ENCODE data around the gene CD300LD. TPM values are rescaled to one million over a fixed set of nuclear protein-coding genes. Genes with fewer than 3 reads are reported as not detected.

The CD300LD gene
- total RNA-seq, 8 experiments from 2014 or later, result 0.25 to 0.33 TPM; not detected in 6

DNA sequence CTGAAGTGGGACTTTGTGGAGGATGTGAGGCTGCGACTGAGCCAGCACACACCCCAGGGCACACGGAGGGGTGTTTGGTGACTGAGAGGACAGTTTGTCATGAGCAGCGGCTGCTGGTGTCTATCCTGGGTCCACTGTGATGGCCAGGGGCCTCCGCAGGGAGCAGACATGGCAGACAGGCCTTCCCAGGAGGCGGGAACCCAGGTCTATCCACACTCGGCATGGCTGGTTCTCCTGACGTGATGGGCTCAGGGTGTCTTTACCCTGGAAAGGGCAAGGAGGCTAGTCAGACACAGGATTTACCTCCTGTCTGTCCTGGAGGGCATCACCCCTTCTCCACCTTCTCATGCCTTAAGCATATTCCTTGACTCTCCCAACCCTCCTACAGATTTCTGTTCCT is 45.5 kb downstream of the CD300LD start:
- 70 to 85% methylated on average over 2 to 4 of the region's 7 CpGs; no CpG with 5 or more reads in 8 of the 10 experiments for WGBS, 10 experiments
- H3K4me1 ChIP-seq (replicated peaks in 1 of 2), result peaks cover 10 to 28% of the 10 kb centered on the region in 2 donors
- no peak overlapping the region for H3K4me3 ChIP-seq
- no peak for ATAC-seq (replicated peaks in 6 of 8)
- in situ Hi-C loops (cut with MboI; ENCODE audit: low pct_unique_long_range_greater_than_20kb in 2 of 9, low sequenced_read_pairs in 9 of 9, unreplicated experiment in 9 of 9), result no loop called here
- no peak overlapping the region for H3K27ac ChIP-seq

DNA sequence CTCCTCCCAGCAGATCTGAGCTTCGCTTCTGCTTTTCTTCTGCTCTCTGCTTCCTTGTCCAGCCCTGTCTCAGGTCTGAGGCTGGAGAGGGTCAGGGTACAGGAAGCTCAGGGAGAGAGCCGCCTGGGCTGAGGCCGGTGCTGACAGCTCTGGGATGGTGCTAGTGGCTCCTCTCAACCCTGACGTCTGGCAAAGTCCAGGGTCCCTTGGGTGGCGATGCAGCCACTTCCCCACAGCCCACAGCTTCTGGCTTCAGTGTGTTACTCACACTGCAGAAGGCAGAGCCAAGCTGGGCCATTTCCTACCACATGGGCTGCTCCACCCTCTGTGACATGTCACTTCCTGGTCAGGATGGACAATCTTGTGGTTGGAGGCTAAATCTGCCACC is 46.2 kb downstream of the CD300LD start, which contains the start of gene CD300C:
CD300C (minus strand) TSS at position 273 of the 388 bp plus-strand sequence. CDS start 333 bp downstream, outside the sequence.
- WGBS, 10 experiments, result 24 to 93% (median 71%) methylated on average over 2 to 5 of the region's 5 CpGs; no CpG with 5 or more reads in 5 of the 10 experiments
- in situ Hi-C loops (cut with MboI; ENCODE audit: low pct_unique_long_range_greater_than_20kb in 2 of 9, low sequenced_read_pairs in 9 of 9, unreplicated experiment in 9 of 9), result no loop called here
- Histone ChIP-seq H3K27ac (peak within 1 kb of the TSS in 1 of 2 donors; percentile 47), H3K4me1 (replicated peaks in 1 of 2) (peaks cover 8 to 21% of the 10 kb centered on the region in 2 donors), H3K4me3 (no peak within 1 kb of the TSS)
- ATAC-seq (replicated peaks in 6 of 8), result peak in 2 of 8 experiments; percentile 47 to 72

DNA sequence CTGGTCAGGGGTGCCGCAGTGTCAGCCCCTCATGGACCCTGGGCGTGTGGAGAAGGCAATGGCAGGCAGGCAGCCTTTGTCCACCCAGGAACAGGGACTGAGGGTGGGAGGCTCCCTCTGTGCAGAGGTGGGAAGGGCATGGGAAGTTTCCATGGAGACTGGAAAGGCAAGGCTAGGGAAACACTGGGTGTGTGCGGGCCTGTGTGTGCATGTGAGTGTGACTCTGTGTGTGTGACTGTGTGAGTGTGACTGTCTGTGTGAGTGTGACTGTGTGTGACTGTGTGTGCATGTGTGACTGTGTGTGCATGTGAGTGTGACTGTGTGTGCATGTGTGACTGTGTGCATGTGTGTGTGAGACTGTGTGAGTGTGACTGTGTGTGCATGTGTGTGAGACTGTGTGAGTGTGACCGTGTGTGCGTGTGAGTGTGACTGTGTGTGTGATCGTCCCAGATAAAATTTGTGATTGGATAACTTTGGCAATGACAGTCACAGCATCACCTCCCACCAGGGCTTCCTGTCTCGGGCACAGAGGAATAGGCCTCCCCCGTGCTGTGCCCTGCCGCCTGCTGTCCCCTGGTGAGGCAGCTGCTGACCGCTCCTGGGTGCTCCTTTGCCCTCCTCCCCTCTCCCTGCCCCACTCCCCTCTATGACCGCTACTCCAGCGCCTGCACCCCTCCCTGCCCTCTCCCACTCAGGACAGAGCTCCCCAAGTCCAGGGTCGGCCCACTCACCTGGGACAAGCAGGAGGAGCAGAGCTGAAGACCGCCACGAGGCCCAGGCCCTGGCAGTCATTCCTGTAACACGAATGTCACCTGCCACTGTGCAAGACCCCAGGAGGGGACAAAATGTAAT is 46.9 kb downstream of the CD300LD start:
- Histone ChIP-seq H3K4me3 (no peak overlapping the region), H3K4me1 (replicated peaks in 1 of 2) (peaks cover 8 to 20% of the 10 kb centered on the region in 2 donors), H3K27ac (peak overlapping the region in 1 of 2 donors; percentile 47)
- peak in 7 of 8 experiments; percentile 62 to 88 (median 85) for ATAC-seq (replicated peaks in 6 of 8)
- WGBS, 10 experiments, result 48 to 100% (median 69%) methylated on average over 1 to 11 of the region's 16 CpGs; no CpG with 5 or more reads in 4 of the 10 experiments
- in situ Hi-C loops (cut with MboI; ENCODE audit: low pct_unique_long_range_greater_than_20kb in 2 of 9, low sequenced_read_pairs in 9 of 9, unreplicated experiment in 9 of 9), result no loop called here

DNA sequence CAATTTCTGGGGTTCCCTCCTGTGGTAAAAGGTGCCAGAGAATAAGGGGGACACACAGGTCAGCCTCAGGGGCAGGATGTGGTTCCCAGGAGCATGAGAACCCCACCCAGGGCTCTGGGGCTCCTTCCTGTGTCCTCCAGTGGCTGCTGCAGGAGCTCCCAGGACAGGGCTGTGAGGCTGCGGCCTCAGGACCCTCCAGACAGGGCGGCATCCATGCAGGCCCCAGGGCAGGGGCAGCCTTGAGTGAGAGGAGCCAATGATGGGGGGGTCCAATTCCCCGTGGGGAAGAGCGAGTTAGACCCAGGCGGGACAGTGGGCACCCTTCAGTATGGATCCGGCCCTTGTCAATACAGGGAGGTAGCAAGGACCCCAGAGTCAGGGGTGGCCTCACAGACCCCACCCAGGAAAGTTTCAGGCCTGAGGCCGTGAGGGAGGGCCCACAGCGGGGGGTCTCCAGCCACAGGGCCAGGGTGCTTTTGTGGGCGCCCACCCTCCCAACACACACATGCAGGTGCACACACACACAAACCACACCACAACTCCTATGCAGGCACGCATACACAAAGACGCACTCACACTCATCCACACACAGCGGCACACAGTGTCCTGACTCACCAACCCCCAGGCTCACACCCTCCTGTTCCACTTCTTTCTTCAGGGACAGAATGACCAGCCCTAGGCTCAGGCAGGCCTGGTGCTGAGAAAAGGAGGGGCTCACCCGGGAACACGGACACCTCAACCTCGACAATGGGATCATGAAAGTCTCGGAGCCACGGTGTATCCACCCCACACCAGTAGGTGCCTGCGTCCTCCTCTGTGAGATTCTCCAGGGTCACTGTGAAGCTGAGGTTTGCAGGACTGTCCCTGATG is 48.0 kb downstream of the CD300LD start:
- no peak overlapping the region for H3K4me3 ChIP-seq
- ATAC-seq (replicated peaks in 6 of 8), result peak in 6 of 8 experiments; percentile 9 to 36 (median 29)
- peak overlapping the region in 1 of 2 donors; percentile 47 for H3K27ac ChIP-seq
- 9 to 94% (median 78%) methylated on average over 1 to 6 of the region's 18 CpGs; no CpG with 5 or more reads in 4 of the 10 experiments for WGBS, 10 experiments
- H3K4me1 ChIP-seq (replicated peaks in 1 of 2), result peaks cover 8 to 20% of the 10 kb centered on the region in 2 donors
- in situ Hi-C loops (cut with MboI; ENCODE audit: low pct_unique_long_range_greater_than_20kb in 2 of 9, low sequenced_read_pairs in 9 of 9, unreplicated experiment in 9 of 9), result no loop called here

DNA sequence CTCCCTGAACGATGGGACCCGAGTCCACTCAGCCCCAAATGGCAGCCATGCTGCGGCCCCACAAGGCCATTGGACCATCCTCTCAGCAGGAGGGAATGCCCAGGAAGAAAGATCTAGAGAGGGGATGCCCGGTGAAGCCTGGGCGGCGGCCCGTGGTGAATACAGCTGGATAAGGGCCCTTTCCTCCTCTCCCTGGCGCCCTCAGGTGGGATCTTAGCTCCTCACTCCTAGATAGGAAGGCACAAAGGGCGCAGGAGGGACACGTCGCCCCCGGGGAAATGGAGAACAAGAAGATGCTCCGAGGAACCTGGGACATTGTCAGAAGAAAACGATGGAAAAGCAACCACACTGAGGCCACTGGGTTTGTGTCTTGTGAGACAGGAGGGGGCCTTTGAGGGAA is 48.7 kb downstream of the CD300LD start:
- Histone ChIP-seq H3K27ac (no peak overlapping the region), H3K4me3 (no peak overlapping the region), H3K4me1 (replicated peaks in 1 of 2) (peaks cover 8 to 20% of the 10 kb centered on the region in 2 donors)
- in situ Hi-C loops (cut with MboI; ENCODE audit: low pct_unique_long_range_greater_than_20kb in 2 of 9, low sequenced_read_pairs in 9 of 9, unreplicated experiment in 9 of 9), result no loop called here
- WGBS, 10 experiments, result 0 to 79% (median 56%) methylated on average over 2 to 7 of the region's 14 CpGs; no CpG with 5 or more reads in 6 of the 10 experiments
- ATAC-seq (replicated peaks in 6 of 8), result no peak

DNA sequence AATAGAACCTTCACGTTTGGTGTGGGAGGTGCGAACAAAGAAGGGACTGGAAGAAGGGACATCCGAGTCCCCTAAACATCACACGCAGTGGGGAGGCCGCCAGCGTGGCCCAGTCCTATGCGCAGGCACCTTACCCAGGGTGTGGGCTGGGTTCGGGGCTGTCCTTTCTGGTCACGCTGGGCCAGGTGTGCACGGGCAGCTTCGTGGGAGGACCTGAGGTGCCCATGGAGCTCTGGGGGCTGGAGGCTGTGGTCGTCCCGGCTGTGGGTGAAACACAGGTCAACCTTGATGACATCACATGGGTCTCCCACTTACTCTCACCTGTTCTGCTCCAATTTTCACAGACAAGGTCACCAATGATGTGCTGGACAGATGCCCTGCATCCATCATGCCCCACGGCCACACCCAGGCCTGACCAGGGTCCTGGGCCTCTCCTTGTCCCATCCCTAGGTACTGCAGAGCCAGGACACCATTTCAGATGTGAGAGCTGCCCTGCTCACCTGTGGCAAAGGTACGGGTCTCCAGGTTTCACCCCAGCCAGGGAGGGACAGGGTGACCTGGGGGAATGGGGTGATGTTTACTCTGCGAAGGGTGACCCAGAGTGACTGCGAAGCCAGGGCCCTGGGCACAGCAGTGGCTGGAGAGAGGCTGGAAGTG is 49.2 kb downstream of the CD300LD start:
- ATAC-seq (replicated peaks in 6 of 8), result no peak
- H3K27ac ChIP-seq, result no peak overlapping the region
- peaks cover 8 to 20% of the 10 kb centered on the region in 2 donors for H3K4me1 ChIP-seq (replicated peaks in 1 of 2)
- H3K4me3 ChIP-seq, result no peak overlapping the region
- in situ Hi-C loops (cut with MboI; ENCODE audit: low pct_unique_long_range_greater_than_20kb in 2 of 9, low sequenced_read_pairs in 9 of 9, unreplicated experiment in 9 of 9), result no loop called here
- WGBS, 10 experiments, result 42 to 88% (median 65%) methylated on average over 4 to 8 of the region's 17 CpGs; no CpG with 5 or more reads in 5 of the 10 experiments

DNA sequence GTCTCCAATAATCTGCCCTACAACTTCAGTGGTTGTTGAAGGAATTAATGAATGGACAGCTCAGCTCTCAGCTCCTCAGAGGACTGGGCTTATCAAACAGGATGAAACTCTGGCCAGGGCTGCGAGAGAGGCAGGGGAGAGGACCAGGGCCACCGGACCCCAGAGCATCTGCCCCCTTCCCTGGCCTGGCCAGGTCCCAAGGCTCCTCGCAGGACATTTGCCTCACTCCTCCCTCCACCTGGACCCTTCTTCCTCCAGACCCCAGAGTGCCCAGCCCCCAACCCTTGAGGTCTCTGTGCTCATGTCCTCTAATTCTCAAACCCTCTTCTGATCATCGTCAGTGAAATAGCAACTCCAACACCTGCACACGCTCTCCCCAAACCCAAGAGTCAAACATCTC is 49.9 kb downstream of the CD300LD start:
- Histone ChIP-seq H3K4me3 (no peak overlapping the region), H3K27ac (no peak overlapping the region), H3K4me1 (replicated peaks in 1 of 2) (peaks cover 8 to 20% of the 10 kb centered on the region in 2 donors)
- ATAC-seq (replicated peaks in 6 of 8), result no peak
- in situ Hi-C loops (cut with MboI; ENCODE audit: low pct_unique_long_range_greater_than_20kb in 2 of 9, low sequenced_read_pairs in 9 of 9, unreplicated experiment in 9 of 9), result no loop called here
- WGBS, 10 experiments, result 60 to 93% (median 80%) methylated on average over 1 to 4 of the region's 5 CpGs; no CpG with 5 or more reads in 6 of the 10 experiments

DNA sequence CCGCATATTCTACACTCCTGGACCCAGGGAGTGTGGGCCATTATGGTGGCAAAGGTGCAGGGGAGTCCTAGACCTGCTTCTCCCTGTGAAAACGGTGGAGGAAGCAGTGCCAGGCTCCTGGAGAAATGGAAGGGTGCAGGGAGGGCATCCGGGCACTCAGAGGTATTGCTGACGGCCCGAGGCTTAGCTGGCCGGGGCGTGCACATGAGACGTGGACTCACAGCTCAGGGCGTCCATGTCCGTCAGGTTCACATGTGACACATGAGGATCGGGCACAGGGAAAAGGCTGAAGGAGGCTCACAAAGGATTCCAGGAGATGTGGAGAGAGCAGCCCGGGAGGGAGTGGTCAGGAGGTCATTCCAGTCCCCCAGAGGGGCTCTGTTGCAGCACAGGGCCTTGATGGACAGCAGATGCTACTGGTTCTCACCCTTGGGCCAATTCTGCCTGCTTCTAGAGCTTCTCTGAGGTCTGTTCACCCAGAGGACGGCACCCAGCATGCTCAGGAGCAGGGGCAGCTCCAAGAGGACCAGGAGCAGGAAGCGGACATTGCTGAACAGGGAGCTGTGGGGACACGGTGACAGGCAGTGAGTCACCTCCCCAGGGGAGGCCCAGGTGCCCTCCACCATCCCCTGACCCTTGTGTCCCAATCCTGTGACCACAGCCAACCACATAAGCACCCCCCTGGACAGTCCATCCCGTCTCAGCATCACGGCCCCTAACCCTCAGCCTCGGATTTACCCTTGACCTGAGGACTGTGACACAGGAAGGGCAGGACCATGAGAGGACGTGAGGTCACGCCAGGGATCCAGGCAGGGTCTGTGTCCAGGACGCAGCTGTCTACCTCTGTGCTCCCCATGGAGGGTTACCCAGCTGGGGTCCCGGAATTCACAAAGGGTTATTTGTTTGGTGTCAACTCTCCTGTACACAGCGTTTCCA is 50.6 kb downstream of the CD300LD start:
- no peak overlapping the region for H3K4me3 ChIP-seq
- in situ Hi-C loops (cut with MboI; ENCODE audit: low pct_unique_long_range_greater_than_20kb in 2 of 9, low sequenced_read_pairs in 9 of 9, unreplicated experiment in 9 of 9), result no loop called here
- 0 to 76% (median 43%) methylated on average over 1 to 9 of the region's 23 CpGs; no CpG with 5 or more reads in 3 of the 10 experiments for WGBS, 10 experiments
- no peak for ATAC-seq (replicated peaks in 6 of 8)
- H3K4me1 ChIP-seq (replicated peaks in 1 of 2), result peaks cover 8 to 20% of the 10 kb centered on the region in 2 donors
- no peak overlapping the region for H3K27ac ChIP-seq

DNA sequence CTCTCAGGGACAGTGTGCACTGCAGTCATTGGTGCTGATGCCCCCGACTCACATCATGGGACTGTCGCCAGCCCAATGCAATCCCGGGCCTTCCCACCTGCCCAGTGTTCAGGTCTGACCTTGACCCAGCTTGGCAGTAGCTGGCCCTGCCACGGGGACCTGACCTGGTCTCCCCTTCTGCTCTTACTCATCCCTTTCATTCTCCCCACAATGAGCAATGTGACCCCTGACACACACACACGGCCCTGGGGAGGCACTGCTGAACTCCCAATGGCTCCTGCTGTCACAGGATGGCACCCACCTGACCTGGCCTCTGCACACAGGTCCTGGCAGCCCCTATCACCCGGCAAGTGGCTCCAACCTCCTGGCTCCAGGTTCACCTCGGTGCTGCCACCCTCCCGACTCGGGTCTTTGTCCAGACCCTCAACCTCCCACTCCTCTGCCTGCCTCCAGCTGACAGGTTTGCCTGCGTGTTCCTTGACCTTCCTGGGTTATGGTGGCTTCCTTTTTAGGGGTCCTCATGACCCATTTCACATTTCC is 52.7 kb downstream of the CD300LD start:
- ATAC-seq (replicated peaks in 6 of 8), result no peak
- 40 to 87% (median 63%) methylated on average over 2 to 3 of the region's 10 CpGs; no CpG with 5 or more reads in 6 of the 10 experiments for whole genome bisulfite sequencing, 10 experiments

DNA sequence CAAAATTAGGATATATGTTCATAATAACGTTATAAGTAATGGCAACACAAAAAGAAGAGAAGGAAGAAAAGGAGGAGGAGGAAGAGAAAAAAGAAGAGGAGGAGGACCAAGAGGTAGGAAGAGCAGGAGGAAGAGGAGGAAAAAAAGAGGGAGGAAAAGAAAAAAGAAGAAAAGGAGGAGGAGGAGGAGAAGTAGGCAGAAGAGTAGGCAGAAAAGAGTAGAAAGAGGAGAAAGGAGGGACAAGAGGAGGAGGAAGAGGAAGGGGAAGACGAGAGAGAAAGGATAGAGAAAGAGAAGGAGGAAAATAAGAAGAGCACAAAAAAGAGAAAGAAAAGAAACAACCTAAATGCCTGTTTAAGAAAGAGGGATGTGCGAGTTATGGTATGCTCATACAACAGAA is 55.2 kb downstream of the CD300LD start:
- 26 to 100% (median 56%) methylated on average over 1 to 3 of the region's 3 CpGs for WGBS, 10 experiments
- in situ Hi-C loops (cut with MboI; ENCODE audit: low pct_unique_long_range_greater_than_20kb in 2 of 9, low sequenced_read_pairs in 9 of 9, unreplicated experiment in 9 of 9), result no loop called here
- Histone ChIP-seq H3K4me1 (replicated peaks in 1 of 2) (no peaks in the 10 kb centered on the region), H3K27ac (no peak overlapping the region), H3K4me3 (no peak overlapping the region)
- no peak for ATAC-seq (replicated peaks in 6 of 8)

More for the DNA sequence above, 52.7 kb downstream of the CD300LD start:
- Histone ChIP-seq H3K4me1 (replicated peaks in 1 of 2) (peaks cover 0 to 7% of the 10 kb centered on the region in 2 donors), H3K27ac (no peak overlapping the region), H3K4me3 (no peak overlapping the region)
- in situ Hi-C loops (cut with MboI; ENCODE audit: low pct_unique_long_range_greater_than_20kb in 2 of 9, low sequenced_read_pairs in 9 of 9, unreplicated experiment in 9 of 9), result no loop called here

DNA sequence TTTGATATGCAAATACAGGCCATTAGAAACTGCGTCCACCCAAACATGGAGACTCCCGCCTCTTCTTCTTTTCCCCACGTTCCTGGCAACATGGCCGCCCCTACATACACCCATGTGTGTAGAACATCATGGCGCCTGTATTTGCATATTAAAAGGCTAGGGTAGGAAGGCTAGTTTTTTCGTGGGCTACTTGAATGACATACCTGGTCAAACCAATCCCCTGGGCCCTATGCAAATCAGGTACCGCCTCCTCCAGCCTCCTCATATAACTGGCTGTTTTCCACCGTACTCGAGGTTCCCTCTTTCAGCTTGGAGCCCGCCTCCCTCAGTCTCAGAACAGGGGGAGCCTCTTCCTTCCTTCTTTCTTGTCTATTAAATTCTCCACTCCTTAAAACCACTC is 60.0 kb downstream of the CD300LD start:
- no peaks in the 10 kb centered on the region for H3K4me1 ChIP-seq (replicated peaks in 1 of 2)
- no peak overlapping the region for H3K4me3 ChIP-seq
- WGBS, 10 experiments, result 17 to 65% (median 40%) methylated on average over 1 to 8 of the region's 10 CpGs; no CpG with 5 or more reads in 2 of the 10 experiments
- peak in 4 of 8 experiments; percentile 19 to 81 (median 74) for ATAC-seq (replicated peaks in 6 of 8)
- H3K27ac ChIP-seq, result no peak overlapping the region
- in situ Hi-C loops (cut with MboI; ENCODE audit: low pct_unique_long_range_greater_than_20kb in 2 of 9, low sequenced_read_pairs in 9 of 9, unreplicated experiment in 9 of 9), result no loop called here
